Fibroblast of skin of scalp (primary cell): ENCODE measurements around the gene SLC16A3.

Source experiments
- DNase-seq: peaks from one replicate; pipeline ENCODE4 v3.0.0-alpha.2; 2013

The SLC16A3 gene

GRCh38 chr17:82237083-82237745 is 8.4 kb downstream of the SLC16A3 start:
- DNase-seq, result no peak

GRCh38 chr17:82237746-82238471 is 9.1 kb downstream of the SLC16A3 start:
- DNase-seq, result no peak

- peak; percentile 85 for DNase-seq
Measured at GRCh38 chr17:82238472-82239201, 9.8 kb downstream of the SLC16A3 start.

- no peak for DNase-seq
Measured at GRCh38 chr17:82239401-82239925, 10.6 kb downstream of the SLC16A3 start.

GRCh38 chr17:82239926-82240505 is 11.2 kb downstream of the SLC16A3 start:
- peak; percentile 6 for DNase-seq

GRCh38 chr17:82240506-82241182 is 11.8 kb downstream of the SLC16A3 start:
- DNase-seq, result peak; percentile 12

- peak; percentile 72 for DNase-seq
Measured at GRCh38 chr17:82241183-82241925, 12.5 kb downstream of the SLC16A3 start.

GRCh38 chr17:82241926-82242697 is 13.3 kb downstream of the SLC16A3 start:
- peak; percentile 45 for DNase-seq

GRCh38 chr17:82242698-82242976 is 13.8 kb downstream of the SLC16A3 start:
- DNase-seq, result no peak

- DNase-seq, result peak; percentile 83
Measured at GRCh38 chr17:82242977-82243647, 14.3 kb downstream of the SLC16A3 start.

GRCh38 chr17:82243648-82244412 is 15.0 kb downstream of the SLC16A3 start:
- peak; percentile 20 for DNase-seq

- DNase-seq, result peak; percentile 48
Measured at GRCh38 chr17:82244413-82245133, 15.7 kb downstream of the SLC16A3 start.

GRCh38 chr17:82245134-82246039 is 16.5 kb downstream of the SLC16A3 start:
- DNase-seq, result peak; percentile 16

- no peak for DNase-seq
Measured at GRCh38 chr17:82246040-82246364, 17.2 kb downstream of the SLC16A3 start.

- DNase-seq, result peak; percentile 63
Measured at GRCh38 chr17:82246365-82247181, 17.7 kb downstream of the SLC16A3 start.

- peak; percentile 7 for DNase-seq
Measured at GRCh38 chr17:82247182-82247823, 18.5 kb downstream of the SLC16A3 start.
